Measurements from ENCODE around the gene KIRREL1.

DNA sequence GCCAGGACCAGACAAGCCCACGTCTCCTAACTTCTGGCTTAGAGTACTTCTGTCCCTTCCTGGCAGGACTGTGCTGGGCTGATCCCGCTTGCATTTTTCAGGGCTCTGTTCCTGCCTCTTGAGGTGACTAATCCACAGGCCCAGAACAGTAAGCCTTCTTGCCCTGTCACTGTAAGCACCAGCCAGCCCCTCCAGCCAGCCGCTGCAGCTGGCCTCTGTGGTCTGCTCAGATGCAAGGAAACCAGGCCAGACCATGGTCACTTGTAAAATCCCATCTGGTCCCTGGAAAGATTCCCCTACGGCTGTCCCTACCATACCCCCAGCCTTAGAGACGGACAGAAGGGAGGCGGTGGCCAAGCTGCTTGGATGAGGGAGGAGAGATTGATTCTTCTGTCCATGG, 74.2 kb downstream of the KIRREL1 start:
- TF ChIP-seq, protein P1, sequence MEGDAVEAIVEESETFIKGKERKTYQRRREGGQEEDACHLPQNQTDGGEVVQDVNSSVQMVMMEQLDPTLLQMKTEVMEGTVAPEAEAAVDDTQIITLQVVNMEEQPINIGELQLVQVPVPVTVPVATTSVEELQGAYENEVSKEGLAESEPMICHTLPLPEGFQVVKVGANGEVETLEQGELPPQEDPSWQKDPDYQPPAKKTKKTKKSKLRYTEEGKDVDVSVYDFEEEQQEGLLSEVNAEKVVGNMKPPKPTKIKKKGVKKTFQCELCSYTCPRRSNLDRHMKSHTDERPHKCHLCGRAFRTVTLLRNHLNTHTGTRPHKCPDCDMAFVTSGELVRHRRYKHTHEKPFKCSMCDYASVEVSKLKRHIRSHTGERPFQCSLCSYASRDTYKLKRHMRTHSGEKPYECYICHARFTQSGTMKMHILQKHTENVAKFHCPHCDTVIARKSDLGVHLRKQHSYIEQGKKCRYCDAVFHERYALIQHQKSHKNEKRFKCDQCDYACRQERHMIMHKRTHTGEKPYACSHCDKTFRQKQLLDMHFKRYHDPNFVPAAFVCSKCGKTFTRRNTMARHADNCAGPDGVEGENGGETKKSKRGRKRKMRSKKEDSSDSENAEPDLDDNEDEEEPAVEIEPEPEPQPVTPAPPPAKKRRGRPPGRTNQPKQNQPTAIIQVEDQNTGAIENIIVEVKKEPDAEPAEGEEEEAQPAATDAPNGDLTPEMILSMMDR (IDR thresholded peaks at IDR 0.05; ENCODE audit: control extremely low read depth in 1 of 3, insufficient read depth in 1 of 3, low read depth in 1 of 3, low read length in 3 of 3): no peak
- TF ChIP-seq ZNF274 (IDR thresholded peaks at IDR 0.05; ENCODE audit: borderline replicate concordance, extremely low read depth, low read length) (no peak), GABPA (IDR thresholded peaks at IDR 0.05; ENCODE audit: borderline replicate concordance, insufficient read depth, low read length) (no peak), KDM1A (IDR thresholded peaks at IDR 0.05; ENCODE audit: borderline replicate concordance, low read length) (no peak), ASH2L (IDR thresholded peaks at IDR 0.05; ENCODE audit: low read length) (no peak), RAD21 (IDR thresholded peaks at IDR 0.05 in 1 of 2, conservative IDR thresholded peaks at IDR 0.05 in 1 of 2; ENCODE audit: low read depth in 2 of 2, low read length in 2 of 2) (no peak), CREB1 (IDR thresholded peaks at IDR 0.05) (no peak)
